Fibroblast of the conjunctiva (primary cell): ENCODE measurements around the gene EXOC3.
"Not testable (repeated sequence)": the region's sequence is repeated elsewhere in the genome, so short reads cannot be mapped to it uniquely, and the experiment has no call there.

Experiments used
- DNase-seq: peaks from one replicate; pipeline ENCODE4 v3.0.0-alpha.2; 2010; ENCODE audit warnings: low read depth

The EXOC3 gene

DNA sequence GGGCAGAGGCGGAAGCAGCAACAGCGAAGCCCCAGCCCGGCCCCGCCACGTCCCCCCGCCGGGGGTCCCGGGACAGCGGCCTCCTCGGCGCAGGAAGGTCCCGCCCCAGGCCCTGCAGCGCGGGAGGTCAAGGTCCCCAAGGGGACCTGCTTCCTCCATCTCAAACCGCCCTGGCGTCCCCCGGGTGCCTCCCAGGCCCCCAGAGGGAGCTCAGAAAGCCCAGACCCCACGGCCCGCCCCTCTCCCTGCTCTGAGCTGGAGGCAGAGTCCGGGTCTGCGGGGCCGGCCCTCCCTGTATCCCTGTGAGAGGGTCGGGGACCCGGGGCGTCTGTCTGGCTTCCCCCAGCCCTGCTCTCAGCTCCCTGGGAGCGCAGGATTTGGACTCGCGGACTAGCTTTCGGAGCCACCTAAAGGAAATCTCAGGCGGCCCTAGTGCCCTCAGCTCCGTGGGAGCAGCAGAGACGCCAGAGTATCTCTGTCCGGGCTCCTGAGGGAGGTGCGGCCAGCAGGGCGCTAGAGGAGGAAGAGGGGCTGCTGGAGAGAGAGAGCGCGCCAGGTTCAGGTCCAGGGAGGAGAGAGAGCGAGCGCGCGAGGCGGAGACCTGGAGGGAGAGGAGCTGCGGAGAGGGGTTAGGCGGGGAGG is 30.7 kb downstream of the EXOC3 start:
- DNase-seq, result no peak

DNA sequence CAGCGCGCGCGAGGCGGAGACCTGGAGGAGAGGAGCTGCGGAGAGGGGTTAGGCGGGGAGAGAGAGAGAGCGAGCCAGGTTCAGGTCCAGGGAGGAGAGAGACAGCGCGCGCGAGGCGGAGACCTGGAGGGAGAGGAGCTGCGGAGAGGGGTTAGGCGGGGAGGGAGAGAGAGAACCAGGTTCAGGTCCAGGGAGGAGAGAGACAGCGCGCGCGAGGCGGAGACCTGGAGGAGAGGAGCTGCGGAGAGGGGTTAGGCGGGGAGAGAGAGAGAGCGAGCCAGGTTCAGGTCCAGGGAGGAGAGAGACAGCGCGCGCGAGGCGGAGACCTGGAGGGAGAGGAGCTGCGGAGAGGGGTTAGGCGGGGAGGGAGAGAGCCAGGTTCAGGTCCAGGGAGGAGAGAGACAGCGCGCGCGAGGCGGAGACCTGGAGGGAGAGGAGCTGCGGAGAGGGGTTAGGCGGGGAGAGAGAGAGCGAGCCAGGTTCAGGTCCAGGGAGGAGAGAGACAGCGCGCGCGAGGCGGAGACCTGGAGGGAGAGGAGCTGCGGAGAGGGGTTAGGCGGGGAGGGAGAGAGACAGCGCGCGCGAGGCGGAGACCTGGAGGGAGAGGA is 31.4 kb downstream of the EXOC3 start:
- not testable (repeated sequence) for DNase-seq

DNA sequence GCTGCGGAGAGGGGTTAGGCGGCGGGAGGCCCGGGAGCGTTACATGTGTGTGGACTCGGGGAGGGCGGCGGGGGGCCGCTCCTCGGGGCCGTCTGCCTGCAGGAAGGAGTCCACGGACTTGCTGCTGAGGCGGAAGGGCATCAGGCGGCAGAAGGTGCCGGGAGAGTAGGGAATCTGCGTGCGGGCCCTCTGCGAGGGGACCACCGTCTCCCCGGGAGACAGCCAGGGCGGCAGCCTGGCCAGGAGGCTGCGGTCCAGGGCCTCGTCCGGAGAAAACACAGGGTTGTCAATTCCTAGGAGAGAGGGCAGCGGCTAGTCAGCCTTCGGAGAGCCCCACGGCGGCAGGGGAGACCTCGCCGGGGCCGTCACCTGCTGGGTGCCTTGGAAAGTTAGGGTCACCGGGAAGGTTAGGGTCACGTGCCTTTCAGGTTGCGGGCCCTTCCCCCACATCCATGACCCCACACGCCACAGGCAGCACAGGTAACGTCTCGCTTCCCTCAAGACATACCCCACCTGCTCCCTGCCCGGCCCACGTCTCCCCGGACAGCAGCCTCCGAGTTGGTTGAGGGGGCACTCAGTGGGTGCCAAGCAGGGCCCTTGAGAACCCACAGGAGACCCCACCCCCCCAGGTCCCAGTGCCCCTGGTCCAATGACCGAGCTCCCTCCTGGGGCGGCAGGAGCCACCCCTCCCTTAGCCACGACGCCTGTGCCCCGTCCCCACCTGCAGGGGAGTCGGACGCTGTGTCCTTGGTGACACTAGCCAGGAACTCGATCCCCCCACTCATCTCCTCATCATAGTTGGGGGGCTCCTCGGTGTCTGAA is 32.1 kb downstream of the EXOC3 start:
- no peak for DNase-seq

DNA sequence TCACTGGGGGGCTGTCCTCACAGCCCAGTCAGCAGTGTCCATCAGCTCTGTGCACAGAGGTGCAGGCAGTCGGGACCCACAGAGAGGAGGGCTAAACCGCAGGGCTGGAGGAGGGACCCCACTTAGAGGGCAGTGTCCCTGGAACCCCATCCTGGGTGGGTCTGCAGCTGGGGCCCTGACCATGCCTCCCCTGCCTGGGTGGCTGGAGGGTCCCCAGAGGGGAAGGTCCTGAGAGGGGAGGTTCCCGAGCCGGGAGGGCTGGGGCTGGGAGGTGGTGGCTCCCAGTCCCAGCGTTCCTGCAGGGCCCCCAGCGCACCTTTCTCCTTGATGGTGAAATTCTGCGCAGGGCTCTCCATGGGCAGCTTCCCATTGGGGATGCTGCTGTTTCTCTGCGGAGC is 32.7 kb downstream of the EXOC3 start:
- DNase-seq, result no peak

GRCh38 chr5:476102-476813 is 33.3 kb downstream of the EXOC3 start:
- DNase-seq, result no peak

DNA sequence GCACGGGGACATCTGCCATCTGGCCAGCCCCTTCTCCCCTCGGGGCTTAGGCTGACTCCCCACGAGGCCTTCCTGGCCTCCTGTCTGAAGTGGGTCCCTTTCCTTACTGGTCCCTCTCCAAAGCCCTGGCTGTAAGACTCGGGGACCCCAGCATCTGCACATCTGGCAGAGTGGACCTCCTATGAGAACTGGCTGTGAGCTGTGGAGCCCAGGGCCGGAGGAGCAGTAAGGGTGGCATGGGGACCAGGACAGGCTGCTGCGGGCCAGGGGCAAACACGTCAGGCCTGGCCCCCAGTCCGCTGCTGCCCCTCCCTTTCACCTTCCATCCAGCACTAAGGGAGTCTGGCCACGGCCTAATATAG is 33.8 kb downstream of the EXOC3 start:
- no peak for DNase-seq

DNA sequence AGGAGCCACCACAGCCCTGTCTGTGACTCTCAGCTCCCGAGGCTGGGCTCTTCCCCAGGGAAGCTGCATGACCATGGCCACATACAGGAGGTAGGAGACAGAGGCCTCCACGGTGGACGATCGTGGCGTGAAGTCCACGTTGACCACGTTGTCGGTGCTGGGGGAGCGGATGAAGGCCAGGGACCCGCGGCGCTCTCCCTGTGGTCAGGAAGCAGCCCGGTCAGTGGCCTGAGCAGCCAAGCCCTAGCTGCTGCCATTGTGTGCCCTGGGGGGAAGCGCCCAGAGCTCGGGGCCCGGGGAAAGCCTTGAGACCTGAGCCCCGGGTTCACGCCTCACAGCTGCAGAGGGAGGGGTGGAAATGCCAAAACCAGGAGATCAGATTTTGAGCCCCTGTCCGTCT is 34.3 kb downstream of the EXOC3 start:
- DNase-seq, result no peak

DNA sequence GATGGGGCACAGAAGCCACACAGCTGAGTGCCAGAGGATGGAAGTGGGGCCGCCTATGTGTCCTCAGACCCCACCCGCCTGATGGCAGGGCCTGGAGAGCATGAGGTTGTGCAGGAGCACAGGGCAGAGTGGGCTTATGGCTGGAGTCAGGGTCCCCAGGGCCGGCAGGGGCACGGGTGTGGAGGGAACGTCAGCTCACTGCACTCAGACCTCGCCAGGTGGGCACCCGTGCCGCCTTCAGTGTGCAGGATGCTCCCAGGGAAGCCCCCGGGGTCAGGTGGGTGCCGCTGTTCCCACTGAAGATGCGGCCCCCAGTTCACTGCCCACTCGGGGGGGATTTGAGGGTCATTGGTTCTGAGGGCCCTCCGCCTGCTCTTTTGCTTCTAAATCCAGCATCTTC is 34.9 kb downstream of the EXOC3 start:
- no peak for DNase-seq

DNA sequence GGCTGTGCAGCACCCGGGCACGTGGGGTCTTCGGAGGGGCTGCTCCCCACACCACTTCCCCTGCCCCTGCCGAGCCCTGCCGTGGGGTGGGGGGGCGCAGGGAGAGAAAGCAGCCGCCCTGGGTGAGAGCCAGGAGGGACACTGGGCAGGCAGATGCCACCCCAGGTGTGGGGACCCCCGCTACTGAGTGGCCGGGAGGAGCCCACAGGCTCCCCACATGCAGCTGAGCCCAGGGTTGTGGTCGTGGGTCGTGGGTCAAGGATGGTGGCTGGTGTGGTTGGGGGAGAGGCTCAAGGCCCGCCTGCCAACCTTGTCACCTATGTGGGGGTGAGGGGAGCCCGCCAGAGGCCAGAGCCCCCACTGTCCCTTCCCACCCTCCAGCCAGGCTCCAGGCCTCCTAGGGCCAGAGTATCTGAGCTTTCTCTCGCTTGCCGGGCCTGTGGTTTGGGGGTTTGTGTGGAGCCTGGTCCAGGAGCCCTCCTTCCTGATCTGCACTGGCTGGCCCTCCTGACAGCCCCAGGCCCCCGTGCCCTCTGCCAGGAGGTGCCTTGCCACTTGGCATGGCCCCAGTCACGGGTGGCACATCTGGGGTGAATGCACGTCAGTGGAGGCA is 35.5 kb downstream of the EXOC3 start:
- no peak for DNase-seq

- no peak for DNase-seq
These were observed 36.1 kb downstream of the EXOC3 start for GRCh38 chr5:478982-479535.

GRCh38 chr5:479566-480319 is 36.8 kb downstream of the EXOC3 start:
- no peak for DNase-seq

GRCh38 chr5:481347-481746 is 38.4 kb downstream of the EXOC3 start:
- no peak for DNase-seq

DNA sequence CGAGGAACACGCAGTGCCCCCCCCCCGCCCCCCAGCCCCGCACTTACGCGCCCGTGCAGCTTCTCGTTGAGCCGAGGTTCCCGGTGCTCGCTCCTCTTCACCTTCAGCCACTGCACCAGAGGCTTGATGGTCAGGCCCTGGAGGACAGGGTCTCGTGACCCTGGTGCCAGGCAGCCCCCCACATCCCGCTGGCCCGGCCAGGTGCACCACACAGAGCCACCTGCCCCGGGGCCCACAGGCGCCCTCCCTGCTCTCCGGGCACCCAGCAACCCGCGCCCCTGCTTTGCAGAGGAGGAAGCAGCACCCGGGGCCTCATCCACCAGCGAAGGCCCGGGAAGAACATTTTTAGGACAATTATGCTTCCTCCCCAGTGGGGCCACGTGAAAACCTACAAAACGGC is 39.0 kb downstream of the EXOC3 start:
- no peak for DNase-seq

GRCh38 chr5:482506-482905 is 39.5 kb downstream of the EXOC3 start:
- no peak for DNase-seq

DNA sequence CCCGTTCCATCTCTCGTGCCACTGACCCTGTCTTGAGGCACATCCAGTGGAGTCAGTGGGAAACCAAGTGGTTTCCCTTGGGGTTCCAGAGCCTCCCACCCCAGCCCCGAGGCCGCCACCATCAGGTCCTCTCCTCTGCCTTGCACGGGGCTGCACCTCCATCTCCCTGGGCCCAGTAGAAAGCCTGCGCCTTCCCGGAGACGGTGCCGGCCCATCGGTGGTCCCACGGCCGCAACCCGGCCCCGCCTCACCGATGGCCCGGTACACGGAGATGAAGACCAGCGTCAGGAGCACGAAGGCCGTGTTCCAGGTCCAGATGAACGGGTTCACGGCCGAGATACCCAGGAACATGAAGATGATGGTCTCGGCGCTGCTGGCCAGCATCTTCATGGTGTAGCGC is 40.0 kb downstream of the EXOC3 start:
- no peak for DNase-seq

- no peak for DNase-seq
These were observed 40.6 kb downstream of the EXOC3 start for GRCh38 chr5:483434-484140.

GRCh38 chr5:484556-484955 is 41.6 kb downstream of the EXOC3 start:
- no peak for DNase-seq

- DNase-seq, result no peak
These were observed 42.4 kb downstream of the EXOC3 start for GRCh38 chr5:485113-485945.

- DNase-seq, result no peak
These were observed 43.0 kb downstream of the EXOC3 start for GRCh38 chr5:485946-486491.
